Measurements from ENCODE around the gene IL36A.

The IL36A gene

DNA sequence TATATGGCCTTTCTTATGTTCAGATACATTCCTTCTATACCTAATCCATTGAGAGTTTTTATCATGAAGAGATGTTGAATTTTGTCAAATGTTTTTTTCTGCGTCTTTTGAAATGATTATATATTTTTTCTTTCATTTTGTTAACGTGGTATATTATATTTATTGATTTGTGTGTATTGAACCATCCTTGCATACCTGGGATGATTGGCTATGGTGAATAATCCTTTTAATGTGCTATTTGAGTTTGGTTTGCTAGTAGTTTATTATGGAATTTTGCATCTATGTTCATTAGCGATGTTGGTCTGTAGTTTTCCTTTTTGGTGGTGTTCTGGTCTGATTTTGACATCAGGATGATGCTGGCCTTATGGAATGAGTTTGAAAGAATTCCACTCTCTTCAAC lies 15.6 kb upstream of the IL36A start:
- TF ChIP-seq, protein P1, sequence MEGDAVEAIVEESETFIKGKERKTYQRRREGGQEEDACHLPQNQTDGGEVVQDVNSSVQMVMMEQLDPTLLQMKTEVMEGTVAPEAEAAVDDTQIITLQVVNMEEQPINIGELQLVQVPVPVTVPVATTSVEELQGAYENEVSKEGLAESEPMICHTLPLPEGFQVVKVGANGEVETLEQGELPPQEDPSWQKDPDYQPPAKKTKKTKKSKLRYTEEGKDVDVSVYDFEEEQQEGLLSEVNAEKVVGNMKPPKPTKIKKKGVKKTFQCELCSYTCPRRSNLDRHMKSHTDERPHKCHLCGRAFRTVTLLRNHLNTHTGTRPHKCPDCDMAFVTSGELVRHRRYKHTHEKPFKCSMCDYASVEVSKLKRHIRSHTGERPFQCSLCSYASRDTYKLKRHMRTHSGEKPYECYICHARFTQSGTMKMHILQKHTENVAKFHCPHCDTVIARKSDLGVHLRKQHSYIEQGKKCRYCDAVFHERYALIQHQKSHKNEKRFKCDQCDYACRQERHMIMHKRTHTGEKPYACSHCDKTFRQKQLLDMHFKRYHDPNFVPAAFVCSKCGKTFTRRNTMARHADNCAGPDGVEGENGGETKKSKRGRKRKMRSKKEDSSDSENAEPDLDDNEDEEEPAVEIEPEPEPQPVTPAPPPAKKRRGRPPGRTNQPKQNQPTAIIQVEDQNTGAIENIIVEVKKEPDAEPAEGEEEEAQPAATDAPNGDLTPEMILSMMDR (IDR thresholded peaks at IDR 0.05; ENCODE audit: extremely low read depth, missing control alignments) = no peak

GRCh38 chr2:112993831-112994230 lies 11.4 kb upstream of the IL36A start:
- TF ChIP-seq, protein P1 (IDR thresholded peaks at IDR 0.05; ENCODE audit: extremely low read depth, missing control alignments) = no peak
- DNase-seq (ENCODE audit: low spot score) = no peak

More for the DNA sequence above, 15.6 kb upstream of the IL36A start:
- no peak for DNase-seq (ENCODE audit: low spot score)

- TF ChIP-seq, protein P1 (IDR thresholded peaks at IDR 0.05; ENCODE audit: extremely low read depth, missing control alignments) = no peak
- DNase-seq (ENCODE audit: low spot score) = no peak
Observed at GRCh38 chr2:112994648-112995047, 10.6 kb upstream of the IL36A start.

GRCh38 chr2:112995346-112995920 lies 9.8 kb upstream of the IL36A start:
- no peak for DNase-seq (ENCODE audit: low spot score)
- TF ChIP-seq, protein P1 (IDR thresholded peaks at IDR 0.05; ENCODE audit: extremely low read depth, missing control alignments) = no peak

GRCh38 chr2:112996635-112997034 lies 8.6 kb upstream of the IL36A start:
- peak; percentile 29 for DNase-seq (ENCODE audit: low spot score)
- TF ChIP-seq, protein P1 (IDR thresholded peaks at IDR 0.05; ENCODE audit: extremely low read depth, missing control alignments) = no peak

- TF ChIP-seq, protein P1 (IDR thresholded peaks at IDR 0.05; ENCODE audit: extremely low read depth, missing control alignments) = no peak
- no peak for DNase-seq (ENCODE audit: low spot score)
Observed at GRCh38 chr2:112997151-112997550, 8.1 kb upstream of the IL36A start.

DNA sequence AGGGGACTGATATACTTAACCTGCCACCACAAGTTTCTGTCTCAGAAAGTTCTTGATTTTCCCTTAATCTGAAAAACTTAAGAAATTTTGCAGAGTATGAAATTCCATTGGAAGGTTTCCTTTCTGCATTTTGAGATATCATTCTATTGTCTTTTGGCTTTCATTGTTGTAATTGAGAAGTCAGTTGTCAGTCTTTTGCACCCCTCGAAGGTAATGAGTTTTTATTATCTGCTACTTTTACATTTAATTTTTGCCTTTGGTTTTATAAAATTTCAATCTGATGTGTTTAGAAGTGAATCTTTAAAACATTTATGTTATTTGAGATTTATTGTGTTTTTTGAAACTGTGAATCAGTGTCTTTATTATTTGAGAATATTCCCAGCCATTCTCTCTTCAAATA lies 4.8 kb upstream of the IL36A start:
- no peak for DNase-seq (ENCODE audit: low spot score)

More for the DNA sequence above, 4.8 kb upstream of the IL36A start:
- TF ChIP-seq, protein P1 (IDR thresholded peaks at IDR 0.05; ENCODE audit: extremely low read depth, missing control alignments) = no peak

Measured in GM20000 (cell line).